ENCODE results near the gene CARF.
"Not testable (repeated sequence)": the region's sequence is repeated elsewhere in the genome, so short reads cannot be mapped to it uniquely, and the experiment has no call there.

CARF gene

DNA sequence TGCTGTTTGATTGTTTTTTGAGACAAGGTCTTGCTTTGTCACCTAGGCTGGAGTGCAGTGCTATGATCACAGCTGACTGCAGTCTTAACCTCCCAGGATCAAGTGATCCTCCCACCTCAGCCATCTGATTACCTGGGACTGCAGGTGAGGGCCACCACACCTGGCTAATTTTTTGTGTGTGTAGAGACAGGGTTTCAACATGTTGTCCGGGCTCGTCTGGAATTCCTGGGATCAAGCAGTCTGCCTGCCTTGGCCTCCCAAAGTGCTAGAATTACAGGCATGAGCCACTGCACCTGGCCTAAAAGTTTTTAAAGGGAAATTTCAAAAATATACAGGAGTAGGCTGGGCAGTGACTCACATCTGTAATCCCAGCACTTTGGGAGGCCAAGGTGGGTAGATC is 22.4 kb downstream of the CARF start:
- DNase-seq, result no peak

DNA sequence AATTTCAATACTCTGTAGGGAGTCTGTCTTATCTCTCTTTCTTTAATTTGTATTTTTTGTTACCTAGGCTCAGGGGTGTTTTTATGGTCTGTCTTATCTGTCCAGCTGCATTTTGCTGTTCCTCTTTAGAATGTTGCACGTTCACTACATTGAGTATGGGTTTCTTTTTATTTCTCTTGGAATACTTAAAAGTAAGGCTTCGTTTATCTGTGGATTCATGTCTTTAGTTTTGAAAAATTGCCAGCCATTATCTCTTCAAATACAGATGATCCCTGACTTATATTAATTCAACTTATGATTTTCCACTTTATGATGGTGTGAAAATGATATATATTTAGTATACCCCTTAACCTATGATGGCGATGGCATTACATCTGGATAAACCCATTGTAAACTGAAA is 26.9 kb downstream of the CARF start:
- DNase-seq, result no peak

DNA sequence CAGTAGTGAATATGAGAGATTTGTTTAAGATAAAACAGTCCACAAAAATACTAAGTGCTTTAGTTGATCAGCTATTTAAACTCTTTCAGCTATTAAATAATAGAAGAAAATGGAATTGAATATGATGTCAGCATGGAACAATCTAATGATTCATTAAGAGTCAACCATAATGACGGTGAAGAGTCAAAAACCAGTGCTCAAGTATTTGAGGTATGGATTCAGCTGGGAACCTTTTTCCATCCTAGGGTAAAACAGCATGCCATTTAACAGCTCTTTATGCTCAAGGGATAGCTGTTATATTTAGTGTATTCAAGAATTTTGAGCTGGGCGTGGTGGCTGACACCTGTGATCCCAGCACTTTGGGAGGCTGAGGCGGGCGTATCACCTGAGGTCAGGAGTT is 29.7 kb downstream of the CARF start:
- DNase-seq, result peak; percentile 42

DNA sequence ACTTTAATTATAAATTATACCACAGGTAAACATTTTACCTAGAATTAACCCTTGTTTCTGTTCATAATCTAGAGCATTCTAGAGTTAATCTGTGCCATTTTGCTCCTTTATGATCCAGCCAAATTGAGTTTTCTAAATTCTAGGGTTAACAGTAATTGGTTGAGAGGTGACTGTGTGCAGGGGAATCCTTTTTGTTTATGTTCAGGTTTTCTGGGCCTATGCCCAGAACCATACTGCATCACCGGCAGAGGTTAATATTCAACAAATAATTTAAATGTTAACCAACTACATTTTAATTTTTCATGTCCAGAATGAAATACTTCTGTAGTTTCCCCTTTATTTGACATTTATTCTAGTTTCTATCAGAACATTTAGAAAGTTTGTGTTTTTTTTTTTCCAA is 32.3 kb downstream of the CARF start:
- DNase-seq, result peak; percentile 5

DNA sequence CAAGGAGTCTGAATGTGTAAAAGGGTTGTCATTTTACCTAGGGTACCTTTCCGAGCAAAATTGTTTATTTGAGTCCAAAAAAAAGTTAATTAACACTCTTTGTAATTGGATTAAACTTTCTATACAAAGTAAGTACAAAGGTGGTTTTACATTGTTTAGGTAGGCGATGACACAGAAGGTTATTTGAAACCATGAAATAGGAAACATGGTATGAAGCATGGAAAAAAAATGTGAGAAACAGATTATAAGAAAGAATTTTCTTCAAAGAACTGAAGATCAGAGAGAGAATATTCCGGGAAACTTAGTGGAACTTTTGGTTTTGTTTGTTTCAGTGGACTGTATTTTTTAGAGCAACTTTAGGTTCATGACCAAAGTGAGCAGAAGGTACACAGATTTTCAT is 32.7 kb downstream of the CARF start:
- DNase-seq, result no peak

DNA sequence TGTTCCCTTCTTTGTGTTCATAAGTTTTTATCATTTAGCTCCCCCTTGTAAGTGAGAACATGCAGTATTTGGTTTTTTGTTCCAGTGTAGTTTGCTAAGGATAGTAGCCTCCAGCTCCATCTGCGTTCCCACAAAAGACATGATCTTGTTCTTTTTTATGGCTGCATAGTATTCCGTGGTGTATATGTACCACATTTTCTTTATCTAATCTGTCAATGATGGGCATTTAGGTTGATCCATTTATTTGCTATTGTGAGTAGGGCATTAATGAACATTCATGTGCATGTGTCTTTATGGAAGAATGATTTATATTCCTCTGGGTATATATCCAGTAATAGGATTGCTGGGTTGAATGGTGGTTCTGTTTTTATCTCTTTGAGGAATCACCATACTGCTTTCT is 33.4 kb downstream of the CARF start:
- DNase-seq, result no peak

DNA sequence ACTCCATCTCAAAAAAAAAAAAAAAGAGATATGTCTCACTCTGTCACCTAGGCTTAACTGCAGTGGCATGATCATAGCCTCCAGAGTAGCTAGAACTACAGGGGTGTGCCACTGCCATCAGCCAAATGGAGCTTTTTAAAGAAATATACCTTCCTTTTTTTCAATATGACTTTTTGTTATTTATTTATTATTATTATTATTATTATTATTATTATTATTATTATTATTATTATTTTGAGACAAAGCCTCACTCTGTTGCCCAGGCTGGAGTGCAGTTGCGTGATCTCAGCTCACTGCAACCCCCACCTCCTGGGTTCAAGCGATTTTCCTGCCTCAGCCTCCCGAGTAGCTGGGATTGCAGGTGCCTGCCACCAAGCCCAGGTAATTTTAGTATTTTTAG is 37.3 kb downstream of the CARF start:
- not testable (repeated sequence) for DNase-seq

DNA sequence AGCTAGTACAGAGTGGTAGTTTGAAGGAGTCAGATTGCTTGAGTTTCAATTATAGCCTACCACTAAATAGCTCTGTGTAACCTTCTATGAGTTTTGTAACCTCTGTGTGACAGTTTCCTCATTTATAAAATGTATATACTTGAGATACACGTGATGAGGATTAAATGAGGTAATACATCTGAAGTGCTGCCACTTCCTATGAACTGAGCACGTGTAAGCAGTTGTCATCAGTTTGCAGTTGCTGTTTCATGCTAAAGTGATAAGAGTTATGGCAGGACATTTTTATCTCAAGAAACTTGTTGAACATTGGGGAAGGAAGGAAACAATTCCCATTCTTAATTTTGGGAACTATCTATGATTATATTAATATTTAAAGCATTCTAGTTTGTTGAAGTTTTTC is 38.5 kb downstream of the CARF start:
- DNase-seq, result no peak

DNA sequence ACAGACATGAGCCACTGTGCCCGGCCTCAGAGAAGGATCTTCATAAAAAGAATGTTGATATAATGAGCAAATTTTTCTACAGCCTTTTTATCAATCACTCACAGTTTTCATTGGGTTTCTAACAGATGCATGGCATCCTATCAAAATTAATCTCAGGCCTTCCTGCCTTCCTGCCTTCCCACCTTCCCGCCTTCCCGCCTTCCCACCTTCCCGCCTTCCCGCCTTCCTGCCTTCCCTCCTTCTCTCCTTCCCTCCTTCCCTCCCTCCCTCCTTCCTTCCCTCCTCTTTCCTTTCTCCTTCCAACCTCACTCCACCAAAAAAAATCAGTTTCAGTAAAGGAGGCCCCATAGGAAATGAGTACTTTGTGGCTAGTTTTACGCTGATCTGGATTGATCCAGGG is 48.4 kb downstream of the CARF start:
- no peak for DNase-seq

DNA sequence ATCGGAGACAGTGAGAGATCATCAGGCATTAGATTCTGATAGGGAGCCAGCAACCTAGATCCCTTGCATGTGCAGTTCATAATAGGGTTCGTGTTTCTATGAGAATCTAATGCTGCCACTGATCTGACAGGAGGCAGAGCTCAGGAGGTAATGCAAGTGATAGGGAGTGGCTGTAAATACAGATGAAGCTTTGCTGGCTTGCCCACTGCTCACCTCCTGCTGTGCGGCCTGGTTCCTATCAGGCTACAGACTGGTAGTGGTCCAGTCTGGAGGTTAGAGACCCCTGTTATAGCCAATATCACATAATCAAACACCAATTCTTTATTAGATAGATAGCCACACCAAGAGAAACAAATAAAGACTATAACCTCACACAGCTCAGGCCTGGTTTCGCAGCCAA is 51.6 kb downstream of the CARF start:
- no peak for DNase-seq

DNA sequence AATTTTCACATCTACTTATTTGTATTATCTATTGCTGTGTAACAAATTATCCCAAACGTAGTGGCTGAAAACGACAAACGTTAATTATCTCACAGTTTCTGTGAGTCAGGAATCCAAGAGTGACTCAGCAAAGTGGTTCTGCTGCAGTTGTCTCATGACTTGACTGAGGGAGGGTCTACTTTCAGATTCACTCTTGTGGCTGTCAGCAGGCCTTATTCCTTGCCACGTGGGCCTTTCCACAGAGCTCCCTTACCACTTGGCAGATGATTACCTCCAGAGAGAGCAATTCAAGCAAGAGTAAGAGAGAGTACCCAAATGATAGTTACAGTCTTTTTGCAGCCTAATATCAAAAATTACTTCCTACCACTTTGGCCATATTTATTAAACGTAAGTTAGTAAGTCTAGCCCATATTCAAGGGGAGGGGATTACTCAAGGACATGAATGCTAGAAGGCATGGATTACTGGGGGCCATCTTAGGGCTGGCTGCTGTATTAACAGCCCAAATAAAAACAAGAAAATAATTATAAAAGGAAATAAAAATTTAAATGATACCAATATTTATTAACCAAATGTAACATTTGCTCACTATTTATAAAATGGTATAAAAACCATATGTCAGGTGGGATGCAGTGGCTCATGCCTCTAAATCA is 53.9 kb downstream of the CARF start:
- DNase-seq, result peak; percentile 49

DNA sequence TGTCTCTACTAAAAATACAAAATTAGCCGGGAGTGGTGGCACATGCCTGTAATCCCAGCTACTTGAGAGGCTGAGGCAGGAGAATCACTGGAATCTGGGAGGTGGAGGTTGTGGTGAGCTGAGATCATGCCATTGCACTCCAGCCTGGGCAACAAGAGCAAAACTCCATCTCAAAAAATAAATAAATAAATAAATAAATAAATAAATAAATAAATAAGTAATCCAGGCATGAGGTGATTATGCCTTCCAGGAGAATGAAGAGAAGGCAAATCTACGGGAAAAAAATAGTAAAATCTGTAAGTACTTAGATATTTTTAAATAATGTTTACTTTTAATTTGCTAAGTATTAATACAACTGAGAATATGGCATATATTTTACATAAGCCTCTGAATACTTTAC is 57.3 kb downstream of the CARF start:
- not testable (repeated sequence) for DNase-seq

DNA sequence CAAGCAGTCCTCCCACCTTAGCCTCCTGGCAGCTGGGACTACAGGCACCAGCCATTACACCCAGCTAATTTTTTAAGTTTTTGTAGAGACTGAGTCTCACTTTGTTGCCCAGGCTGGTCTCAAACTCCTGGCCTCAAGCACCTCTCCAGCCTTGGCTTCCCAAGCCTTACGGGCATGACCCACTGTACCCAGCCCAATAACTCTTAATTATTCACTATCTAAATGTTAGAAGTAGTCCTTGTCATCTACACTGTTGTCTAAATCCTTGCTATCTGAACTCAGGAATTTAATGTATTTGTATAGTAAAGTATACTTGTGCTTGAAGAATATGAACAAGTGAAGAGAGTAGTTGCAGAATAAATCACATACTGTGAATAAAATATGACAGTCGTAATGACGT is 64.7 kb downstream of the CARF start:
- DNase-seq, result no peak

DNA sequence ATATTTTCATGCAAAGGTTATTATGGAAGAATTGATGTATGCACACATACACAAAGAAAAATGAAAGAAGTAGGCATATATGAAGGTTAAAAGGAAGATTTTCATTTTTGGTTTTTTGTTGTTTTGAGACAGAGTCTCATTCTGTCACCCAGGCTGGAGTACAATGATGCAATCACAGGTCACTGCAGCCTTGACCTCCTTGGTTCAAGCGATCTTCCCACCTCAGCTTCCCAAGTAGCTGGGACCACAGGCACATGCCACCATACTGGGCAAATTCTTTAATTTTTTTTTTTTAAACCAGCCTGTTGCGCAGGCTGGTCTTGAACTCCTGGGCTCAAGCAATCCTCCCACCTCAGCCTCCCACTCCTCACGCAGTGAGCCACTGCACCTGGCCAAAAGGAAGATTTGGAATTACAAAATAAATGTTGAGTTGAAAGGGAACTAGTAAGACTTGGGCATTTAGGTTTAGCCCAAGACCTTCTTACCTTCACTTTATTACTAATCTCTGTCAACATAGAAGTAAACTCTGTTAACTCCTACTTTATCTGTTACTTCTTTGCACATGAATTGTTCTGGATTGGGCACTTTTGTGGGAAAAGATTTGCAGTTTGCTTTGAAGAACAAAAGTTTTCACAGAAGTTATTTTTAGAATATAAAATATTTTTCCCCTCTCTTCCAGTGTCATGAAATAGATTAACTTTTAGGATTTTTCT is 70.9 kb downstream of the CARF start:
- DNase-seq, result no peak

DNA sequence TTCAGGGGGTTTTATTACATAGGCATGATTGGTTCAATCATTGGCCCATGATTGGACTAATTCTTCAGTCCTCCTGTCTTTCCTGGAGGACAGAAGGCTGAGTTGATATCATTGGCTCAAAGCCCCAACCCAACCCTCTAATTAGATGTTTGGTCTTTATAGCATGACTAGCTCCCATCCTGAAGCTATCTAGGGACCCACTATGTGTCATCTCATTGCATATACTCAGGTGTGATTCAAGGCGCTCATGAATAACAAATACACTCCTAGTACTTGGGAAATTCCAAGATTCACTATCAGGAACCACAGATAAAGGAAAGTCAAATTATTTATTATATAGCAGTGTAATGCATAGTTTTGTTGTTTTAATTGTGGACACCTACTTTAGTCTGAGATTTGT is 77.7 kb downstream of the CARF start:
- no peak for DNase-seq

DNA sequence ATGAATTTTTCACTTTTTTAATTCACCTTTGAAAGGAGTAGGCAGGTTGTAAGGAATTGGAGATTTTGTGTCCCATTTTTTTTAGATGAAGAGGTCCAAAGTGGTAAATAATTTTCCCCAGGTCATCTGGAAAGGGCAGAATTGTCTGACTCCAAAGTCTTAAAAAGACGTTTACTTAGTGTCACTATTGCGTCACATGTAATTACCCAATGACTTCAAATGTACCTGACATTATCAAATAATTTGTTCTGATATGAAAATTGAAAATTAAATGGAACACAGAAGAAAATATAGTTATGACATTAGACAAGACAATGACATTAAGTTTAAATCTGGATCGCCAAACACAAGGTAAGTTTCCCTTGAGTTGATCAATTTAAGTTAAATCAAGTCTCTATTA is 78.4 kb downstream of the CARF start:
- DNase-seq, result no peak

DNA sequence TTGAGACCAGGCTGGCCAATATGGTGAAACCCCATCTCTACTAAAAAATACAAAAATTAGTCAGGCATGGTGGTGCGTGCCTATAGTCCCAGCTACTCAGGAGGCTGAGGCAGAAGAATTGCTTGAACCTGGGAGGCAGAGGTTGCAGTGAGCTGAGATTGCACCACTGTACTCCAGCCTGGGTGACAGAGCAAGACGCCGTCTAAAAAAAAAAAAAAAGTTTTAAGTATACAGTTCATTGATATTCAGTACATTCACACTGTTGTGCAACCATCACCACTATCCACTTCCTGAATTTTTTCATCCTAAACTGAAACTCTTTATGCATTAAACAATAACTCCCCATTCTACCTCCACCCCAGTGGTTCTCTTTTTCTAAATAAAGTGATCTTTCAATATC is 85.0 kb downstream of the CARF start:
- not testable (repeated sequence) for DNase-seq

DNA sequence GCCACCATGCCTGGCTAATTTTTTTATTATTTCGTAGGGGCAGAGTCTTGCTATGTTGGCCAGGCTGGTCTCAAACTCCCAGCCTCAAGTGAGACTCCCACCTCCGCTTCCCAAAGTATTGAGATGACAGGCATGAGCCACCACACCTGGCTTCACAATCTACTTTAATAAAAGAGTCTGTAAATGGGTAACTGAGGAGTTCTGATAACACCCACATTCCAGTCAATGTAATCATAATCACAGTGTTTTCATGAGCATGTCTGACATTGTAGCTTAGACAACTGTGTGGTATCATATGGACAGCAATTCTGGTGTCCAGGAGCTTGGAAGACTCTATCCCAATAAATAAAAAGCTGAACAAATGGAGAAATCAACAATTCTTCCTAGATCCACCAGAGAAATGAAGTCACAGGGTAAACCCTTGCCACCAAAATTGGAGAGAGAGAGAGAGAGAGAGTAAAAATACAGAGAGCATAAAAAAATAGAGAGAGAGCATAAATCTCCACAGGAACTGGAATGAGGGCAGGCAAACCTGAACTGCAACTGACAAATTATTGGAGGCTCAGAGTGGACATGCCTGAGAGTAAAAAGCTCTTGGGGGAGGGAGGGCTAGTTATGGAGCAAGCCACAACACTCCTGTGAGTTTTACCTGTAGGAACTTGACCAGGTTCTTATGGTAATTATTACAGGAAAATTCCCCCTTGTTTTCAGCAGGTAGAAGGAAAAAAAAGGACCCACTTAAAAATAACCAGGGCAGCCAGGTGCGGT is 90.2 kb downstream of the CARF start:
- no peak for DNase-seq

DNA sequence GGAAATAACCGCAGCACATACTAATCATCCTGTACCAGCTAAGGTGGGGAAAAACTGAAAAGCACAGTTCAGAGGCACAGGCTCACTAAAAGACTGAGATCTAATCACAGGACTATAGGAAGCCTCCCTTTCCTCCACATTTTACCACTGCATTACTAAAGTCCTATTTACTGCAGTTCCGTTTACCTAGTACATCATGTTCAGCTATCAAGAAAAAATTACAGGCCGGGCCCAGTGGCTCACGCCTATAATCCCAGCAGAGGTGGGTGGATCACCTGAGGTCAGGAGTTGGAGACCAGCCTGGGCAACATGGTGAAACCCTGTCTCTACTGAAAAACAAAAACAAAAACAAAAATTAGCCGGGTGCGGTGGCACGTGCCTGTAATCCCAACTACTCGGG is 91.6 kb downstream of the CARF start:
- no peak for DNase-seq

DNA sequence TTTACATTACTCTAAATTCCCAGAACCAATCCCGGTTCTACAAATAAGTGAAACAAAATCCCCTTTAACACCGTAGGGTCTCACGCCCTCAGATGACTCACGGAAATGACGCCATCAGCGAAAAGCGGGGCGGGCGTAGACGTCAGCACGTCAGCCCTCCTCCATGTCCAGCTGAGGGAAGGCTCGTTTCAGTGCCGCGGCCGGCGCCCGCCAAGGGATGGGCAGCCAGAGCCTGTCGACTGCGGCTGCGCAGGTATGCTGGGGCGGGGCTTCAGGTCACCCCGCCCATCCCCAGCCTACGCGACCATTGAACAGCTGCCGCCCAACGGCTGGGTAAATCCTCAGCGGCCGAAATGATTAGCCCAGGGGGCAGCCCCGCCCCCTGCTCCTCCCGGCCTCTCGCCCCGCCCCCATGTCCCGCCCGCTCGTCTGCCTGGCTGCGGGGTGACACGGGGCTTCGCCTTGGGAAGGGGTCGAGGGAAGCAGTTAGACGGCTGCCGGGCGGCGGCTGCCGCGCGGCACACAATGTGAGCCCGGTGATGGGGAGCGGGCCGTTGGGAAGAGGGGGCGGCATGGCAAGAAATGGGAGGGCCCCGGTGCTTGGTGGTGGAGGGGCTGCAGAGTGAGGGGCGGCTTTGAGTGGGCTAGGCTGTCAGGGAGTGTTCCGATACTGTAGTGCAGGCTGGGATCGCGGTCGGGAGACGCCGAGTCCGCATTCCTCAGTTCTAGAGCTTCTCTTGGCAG is 102.6 kb downstream of the CARF start, which contains the start of gene NBEAL1:
NBEAL1 (plus strand) TSS at position 420 of the 744 bp plus-strand sequence. CDS start 1,510 bp downstream, outside the sequence.
- DNase-seq, result peak; percentile 99

DNA sequence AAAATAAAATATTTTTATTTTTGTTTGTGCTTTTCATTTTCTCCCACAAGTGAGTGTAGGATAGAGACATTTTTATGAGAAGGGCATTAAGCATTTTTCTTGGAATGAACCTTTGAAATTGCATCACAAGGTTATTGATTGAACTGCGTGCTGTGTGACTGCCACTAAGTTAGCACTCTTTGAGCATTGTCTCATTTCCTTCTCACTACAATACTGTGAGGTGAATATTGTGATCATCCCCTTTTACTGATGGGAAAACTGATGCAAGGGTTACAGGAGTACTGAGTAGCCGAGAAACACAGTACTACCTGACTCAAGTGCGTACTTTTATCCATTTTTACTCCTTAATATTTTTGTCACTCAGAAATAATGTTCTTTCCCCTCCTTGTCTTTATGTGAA is 104.6 kb downstream of the CARF start:
- no peak for DNase-seq

DNA sequence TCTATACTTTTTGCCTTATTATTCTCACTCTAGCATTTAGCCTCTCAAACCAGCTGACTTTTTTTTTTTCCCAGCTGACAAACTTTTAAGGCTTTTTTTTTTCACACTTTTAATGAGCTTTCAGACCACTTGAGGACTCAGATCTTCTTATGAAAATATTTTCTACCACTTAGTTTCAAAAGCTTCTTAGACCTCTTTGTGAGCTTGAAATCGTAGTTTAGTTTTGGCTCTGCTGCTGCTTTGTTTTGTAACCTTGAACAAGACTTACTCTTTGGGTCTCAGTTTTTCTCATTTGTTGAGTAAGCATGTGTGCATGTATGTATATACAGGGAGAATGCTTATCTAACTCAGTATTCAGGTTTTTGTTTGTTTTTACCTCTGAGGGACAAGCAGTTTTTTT is 106.1 kb downstream of the CARF start:
- no peak for DNase-seq

DNA sequence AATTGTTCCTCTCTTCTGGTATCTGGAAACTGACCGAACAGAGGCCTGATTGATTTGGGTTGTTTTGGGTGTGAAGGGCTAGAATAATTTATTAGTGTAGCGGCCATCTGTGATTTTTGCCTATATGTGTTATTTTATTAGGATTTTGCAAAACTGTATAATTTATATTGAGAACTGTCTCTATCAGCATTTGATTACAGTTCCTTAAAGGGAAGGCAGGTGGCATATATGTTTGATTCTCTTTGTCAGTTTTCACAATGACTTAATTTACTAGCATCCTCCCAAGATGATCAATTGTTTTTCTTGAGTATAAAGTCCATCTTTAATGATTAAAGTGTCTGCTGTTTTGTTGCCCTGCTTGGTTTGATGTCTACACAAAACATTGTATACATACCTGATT is 107.1 kb downstream of the CARF start:
- DNase-seq, result no peak
